RWPE2 (cell line): ENCODE results near the gene AP4E1.

ENCODE experiments used
- ATAC-seq: fragments of 200-7000 bp; cut with Tn5 transposase; 3 replicates; pipeline ENCODE4 v1.9.1; 2021; ENCODE audit warnings: low read depth
- DNase-seq: peaks from one replicate; pipeline ENCODE4 v3.0.0-alpha.2; 2020; ENCODE audit warnings: low spot score
- H3K27ac ChIP-seq: fragments of 450-650 bp; 2 replicates; pipeline ENCODE4 v1.5.1; 2017; ENCODE audit warnings: mild to moderate bottlenecking; ENCODE audit not compliant: poor library complexity, severe bottlenecking
- H3K27me3 ChIP-seq: fragments of 250-450 bp; sonication (Bioruptor Pico); 2 replicates; pipeline ENCODE4 v1.5.1; 2021; ENCODE audit warnings: mild to moderate bottlenecking, moderate library complexity; ENCODE audit not compliant: insufficient read depth, poor library complexity, severe bottlenecking
- H3K36me3 ChIP-seq: fragments of 250-450 bp; sonication (Bioruptor Pico); 2 replicates; pipeline ENCODE4 v1.5.1; 2020; ENCODE audit warnings: low read depth, mild to moderate bottlenecking, moderate library complexity
- H3K4me1 ChIP-seq: fragments of 250-450 bp; sonication (Bioruptor Pico); 2 replicates; pipeline ENCODE4 v1.5.1; 2021; ENCODE audit warnings: mild to moderate bottlenecking, moderate library complexity; ENCODE audit not compliant: insufficient read depth, poor library complexity, severe bottlenecking
- H3K4me3 ChIP-seq: fragments of 250-450 bp; sonication (Bioruptor Pico); 2 replicates; pipeline ENCODE4 v1.5.1; 2021; ENCODE audit warnings: mild to moderate bottlenecking, moderate library complexity; ENCODE audit not compliant: severe bottlenecking
- H3K9me3 ChIP-seq: fragments of 250-450 bp; sonication (Bioruptor Pico); 2 replicates; pipeline ENCODE4 v1.5.1; 2021; ENCODE audit warnings: mild to moderate bottlenecking, moderate library complexity; ENCODE audit not compliant: severe bottlenecking
- CTCF ChIP-seq: fragments of 450-650 bp; IDR thresholded peaks from one replicate; pipeline ENCODE4 v1.5.1; 2017; ENCODE audit warnings: mild to moderate bottlenecking, moderate library complexity; ENCODE audit not compliant: poor library complexity, severe bottlenecking

AP4E1 gene

GRCh38 chr15:51016615-51017014, 108.1 kb downstream of the AP4E1 start:
- Histone ChIP-seq H3K36me3 (0 out of 2 replicates have a peak, but pooled peaks cover 2% of the 10 kb centered on the region), H3K9me3 (no peaks in the 10 kb centered on the region), H3K4me1 (no peaks in the 10 kb centered on the region), H3K27ac (no peak overlapping the region), H3K4me3 (no peak overlapping the region), H3K27me3 (peaks cover under 1% of the 10 kb centered on the region)
- no peak for TF ChIP-seq CTCF
- no peak for DNase-seq
- no peak for ATAC-seq

GRCh38 chr15:51022206-51022605, 113.7 kb downstream of the AP4E1 start:
- no peak for ATAC-seq
- Histone ChIP-seq H3K4me3 (no peak overlapping the region), H3K27ac (no peak overlapping the region), H3K36me3 (no peaks in the 10 kb centered on the region), H3K27me3 (no peaks in the 10 kb centered on the region), H3K4me1 (peaks cover 14% of the 10 kb centered on the region), H3K9me3 (no peaks in the 10 kb centered on the region)
- no peak for DNase-seq
- no peak for TF ChIP-seq CTCF

- Histone ChIP-seq H3K4me1 (peaks cover 14% of the 10 kb centered on the region), H3K36me3 (no peaks in the 10 kb centered on the region), H3K27me3 (no peaks in the 10 kb centered on the region), H3K9me3 (no peaks in the 10 kb centered on the region), H3K27ac (no peak overlapping the region), H3K4me3 (no peak overlapping the region)
- ATAC-seq (no peak), DNase-seq (no peak)
- no peak for TF ChIP-seq CTCF
Measured at GRCh38 chr15:51023499-51023898, 115.0 kb downstream of the AP4E1 start.

GRCh38 chr15:51024735-51025453, 116.4 kb downstream of the AP4E1 start:
- no peak for TF ChIP-seq CTCF
- peak; percentile 96 for ATAC-seq

GRCh38 chr15:51025454-51025846, 117.0 kb downstream of the AP4E1 start:
- Histone ChIP-seq H3K27ac (peak overlapping the region; percentile 87), H3K9me3 (no peaks in the 10 kb centered on the region), H3K4me3 (no peak overlapping the region), H3K4me1 (peaks cover 15% of the 10 kb centered on the region), H3K36me3 (no peaks in the 10 kb centered on the region), H3K27me3 (no peaks in the 10 kb centered on the region)
- ATAC-seq (peak; percentile 13), DNase-seq (no peak)
- no peak for TF ChIP-seq CTCF

More at GRCh38 chr15:51024735-51025453, 116.4 kb downstream of the AP4E1 start:
- no peaks in the 10 kb centered on the region for H3K27me3 ChIP-seq
- H3K4me1 ChIP-seq, result peaks cover 14% of the 10 kb centered on the region
- peak overlapping the region; percentile 87 for H3K27ac ChIP-seq
- no peaks in the 10 kb centered on the region for H3K36me3 ChIP-seq
- peak; percentile 82 for DNase-seq
- H3K9me3 ChIP-seq, result no peaks in the 10 kb centered on the region
- H3K4me3 ChIP-seq, result no peak overlapping the region
